ENCODE results near the gene PRKAG2.

GRCh38 chr7:151869455-151869854 lies 7.5 kb downstream of the PRKAG2 start:
- TF ChIP-seq, protein P1, sequence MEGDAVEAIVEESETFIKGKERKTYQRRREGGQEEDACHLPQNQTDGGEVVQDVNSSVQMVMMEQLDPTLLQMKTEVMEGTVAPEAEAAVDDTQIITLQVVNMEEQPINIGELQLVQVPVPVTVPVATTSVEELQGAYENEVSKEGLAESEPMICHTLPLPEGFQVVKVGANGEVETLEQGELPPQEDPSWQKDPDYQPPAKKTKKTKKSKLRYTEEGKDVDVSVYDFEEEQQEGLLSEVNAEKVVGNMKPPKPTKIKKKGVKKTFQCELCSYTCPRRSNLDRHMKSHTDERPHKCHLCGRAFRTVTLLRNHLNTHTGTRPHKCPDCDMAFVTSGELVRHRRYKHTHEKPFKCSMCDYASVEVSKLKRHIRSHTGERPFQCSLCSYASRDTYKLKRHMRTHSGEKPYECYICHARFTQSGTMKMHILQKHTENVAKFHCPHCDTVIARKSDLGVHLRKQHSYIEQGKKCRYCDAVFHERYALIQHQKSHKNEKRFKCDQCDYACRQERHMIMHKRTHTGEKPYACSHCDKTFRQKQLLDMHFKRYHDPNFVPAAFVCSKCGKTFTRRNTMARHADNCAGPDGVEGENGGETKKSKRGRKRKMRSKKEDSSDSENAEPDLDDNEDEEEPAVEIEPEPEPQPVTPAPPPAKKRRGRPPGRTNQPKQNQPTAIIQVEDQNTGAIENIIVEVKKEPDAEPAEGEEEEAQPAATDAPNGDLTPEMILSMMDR (conservative IDR thresholded peaks at IDR 0.05 in 1 of 2, IDR thresholded peaks at IDR 0.05 in 1 of 2; ENCODE audit: extremely low read depth in 1 of 2, insufficient read depth in 1 of 2, low read depth in 1 of 2, low read length in 2 of 2): no peak
- no peak for TF ChIP-seq EZH2 (IDR thresholded peaks at IDR 0.05; ENCODE audit: borderline replicate concordance, low read length)

Data from mammary epithelial cell (primary cell).